HCT116 (cell line): ENCODE results near the gene VAV2. TPM values are rescaled to one million over a fixed set of nuclear protein-coding genes. Genes with fewer than 3 reads are reported as not detected.

Experiments used
- ATAC-seq: fragments of 200-7000 bp; cut with Tn5 transposase; 2 replicates; pipeline ENCODE4 v1.9.1; 2020; ENCODE audit warnings: mild to moderate bottlenecking, moderate library complexity
- BruUV-seq: library from RNA; stranded (reverse); fragments of 400-500 nt; replicated peaks from 2 replicates; lab custom pipeline; 2021; lab: Mats Ljungman, UMichigan
- CTCF ChIA-PET: fragments of 300-600 bp; sonication (Branson Sonifier 250); formaldehyde crosslinking; loops from one replicate; lab custom pipeline; 2021; ENCODE audit warnings: antibody characterized with exemption; lab: Charles Lee
- POLR2A ChIA-PET: fragments of 300-600, 350-600 bp; sonication (Branson Sonifier 250); formaldehyde crosslinking; loops from one replicate; lab custom pipeline; 2021; ENCODE audit warnings: antibody characterized with exemption; lab: Charles Lee
- RAD21 ChIA-PET, 2 experiments: fragments of 300-600 bp; sonication (Branson Sonifier 250); formaldehyde crosslinking; loops; one replicate each; lab custom pipeline; 2023; ENCODE audit warnings: low total read pairs in 2 of 2; ENCODE audit not compliant: uncharacterized antibody in 2 of 2, unreplicated experiment in 2 of 2, low non-redundant PET in 1 of 2; lab: Charles Lee
- DNase-seq: peaks from one replicate; pipeline ENCODE4 v3.0.0-alpha.2; 2010; ENCODE audit warnings: low read depth, low spot score
- H2AFZ ChIP-seq: fragments of 200-600 bp; shearing (Covaris generic), sonication (generic); 2 replicates; pipeline ENCODE4 v1.6.1; 2017; ENCODE audit warnings: low read depth, mixed run types, mixed read lengths, antibody characterized with exemption, low read length; ENCODE audit not compliant: poor library complexity, severe bottlenecking
- H3K27ac ChIP-seq: 2 replicates; pipeline ENCODE4 v1.5.1; 2012; ENCODE audit warnings: low read depth, low read length
- H3K27me3 ChIP-seq: fragments of 200-600 bp; sonication (generic); 2 replicates; pipeline ENCODE4 v1.6.1; 2016; ENCODE audit warnings: mixed run types, low read length, mixed read lengths; ENCODE audit not compliant: insufficient read depth
- H3K36me3 ChIP-seq, 2 experiments: fragments of 200-500 bp in 1 of 2; fragments of 200-600 bp in 1 of 2; sonication (Bioruptor generic) in 1 of 2; sonication (generic) in 1 of 2; 2 replicates each; pipeline versions ENCODE4 v1.5.1 to v1.6.1; 2014 to 2016; ENCODE audit warnings: low read length in 2 of 2, inconsistent platforms in 1 of 2, mixed read lengths in 1 of 2, mixed run types in 1 of 2; ENCODE audit not compliant: insufficient read depth in 2 of 2, control insufficient read depth in 1 of 2
- H3K4me1 ChIP-seq, 2 experiments: fragments of 200-600 bp in 1 of 2; sonication (generic) in 1 of 2; 2 replicates each; pipeline versions ENCODE4 v1.5.1 to v1.6.1; 2012 to 2017; ENCODE audit warnings: low read length in 2 of 2, inconsistent platforms in 1 of 2, mild to moderate bottlenecking in 1 of 2, mixed read lengths in 1 of 2, mixed run types in 1 of 2, moderate library complexity in 1 of 2; ENCODE audit not compliant: insufficient read depth in 2 of 2, control insufficient read depth in 1 of 2
- H3K4me2 ChIP-seq: fragments of 200-600 bp; sonication (generic); 2 replicates; pipeline ENCODE4 v1.6.1; 2017; ENCODE audit warnings: mixed run types, low read length, mixed read lengths
- H3K4me3 ChIP-seq, 2 experiments: fragments of 200-600 bp in 1 of 2; sonication (generic) in 1 of 2; replicated peaks in 1 of 2; 2 replicates each; pipeline ENCODE4 v1.5.1; 2011 to 2016; ENCODE audit warnings: low read length in 2 of 2, control low read depth in 1 of 2, low read depth in 1 of 2, mild to moderate bottlenecking in 1 of 2, mixed read lengths in 1 of 2, mixed run types in 1 of 2
- H3K79me2 ChIP-seq: fragments of 200-600 bp; sonication (generic); 2 replicates; pipeline ENCODE4 v1.6.1; 2017; ENCODE audit warnings: mild to moderate bottlenecking, mixed run types, low read length, moderate library complexity, mixed read lengths; ENCODE audit not compliant: insufficient read depth
- H3K9ac ChIP-seq: fragments of 200-600 bp; sonication (generic); 2 replicates; pipeline ENCODE4 v1.6.1; 2016; ENCODE audit warnings: low read length, mixed read lengths
- H3K9me2 ChIP-seq: fragments of 200-600 bp; sonication (generic), shearing (Covaris generic); 2 replicates; pipeline ENCODE4 v1.6.1; 2017; ENCODE audit warnings: mixed run types, mild to moderate bottlenecking, moderate library complexity; ENCODE audit not compliant: insufficient read depth
- H3K9me3 ChIP-seq, 2 experiments: fragments of 200-500 bp in 1 of 2; fragments of 200-600 bp in 1 of 2; sonication (Bioruptor generic) in 1 of 2; sonication (generic) in 1 of 2; 2 replicates each; pipeline ENCODE4 v1.6.1; 2014 to 2017; ENCODE audit warnings: low read length in 2 of 2, mixed read lengths in 2 of 2, inconsistent platforms in 1 of 2, low read depth in 1 of 2, mild to moderate bottlenecking in 1 of 2, mixed run types in 1 of 2, moderate library complexity in 1 of 2; ENCODE audit not compliant: control insufficient read depth in 1 of 2, insufficient read depth in 1 of 2
- H4K20me1 ChIP-seq: fragments of 200-600 bp; sonication (generic), shearing (Covaris generic); 2 replicates; pipeline ENCODE4 v1.6.1; 2017; ENCODE audit warnings: mixed run types, mild to moderate bottlenecking, moderate library complexity; ENCODE audit not compliant: insufficient read depth
- EZH2phosphoT487 ChIP-seq: fragments of 200-600 bp; IDR thresholded peaks from 2 replicates; pipeline ENCODE4 v1.6.1; 2018; ENCODE audit warnings: antibody characterized with exemption, borderline replicate concordance
- FOSL1 ChIP-seq: IDR thresholded peaks from 2 replicates; pipeline ENCODE4 v1.6.1; 2012; ENCODE audit warnings: low read depth
- SRF ChIP-seq: IDR thresholded peaks from 2 replicates; pipeline ENCODE4 v1.6.1; 2012; ENCODE audit warnings: low read depth
- YY1 ChIP-seq: IDR thresholded peaks from 2 replicates; pipeline ENCODE4 v1.6.1; 2011; ENCODE audit warnings: low read length, low read depth, moderate library complexity, mild to moderate bottlenecking; ENCODE audit not compliant: insufficient replicate concordance; ENCODE audit errors: extremely low read depth
- ZBTB33 ChIP-seq: IDR thresholded peaks from 2 replicates; pipeline ENCODE4 v1.6.1; 2011; ENCODE audit warnings: mild to moderate bottlenecking, low read length, moderate library complexity; ENCODE audit not compliant: insufficient replicate concordance; ENCODE audit errors: extremely low read depth
- intact Hi-C: fragments of 100-400 bp; cut with micrococcal nuclease; formaldehyde crosslinking; loops from 2 replicates; pipeline ENCODE4 v1.10.0; 2022
- total RNA-seq: library from RNA; stranded (reverse); gene quantifications from one replicate; pipeline ENCODE4 v1.2.1, GENCODE V29; 2021; ENCODE audit not compliant: unreplicated experiment
- TF ChIP-seq, protein P1 (sequence below): IDR thresholded peaks from 2 replicates; pipeline ENCODE4 v1.6.1; 2012

The VAV2 gene
- total RNA-seq, 1 experiment from 2014 or later: 33.2 TPM

GRCh38 chr9:133716564-133717112 lies 275.5 kb downstream of the VAV2 start:
- DNase-seq (no peak), ATAC-seq (no peak)
- no peaks in the 10 kb centered on the region for H3K9me2 ChIP-seq
- TF ChIP-seq EZH2phosphoT487: no peak
- no peak for TF ChIP-seq FOSL1
- TF ChIP-seq SRF: no peak
- TF ChIP-seq, protein P1, sequence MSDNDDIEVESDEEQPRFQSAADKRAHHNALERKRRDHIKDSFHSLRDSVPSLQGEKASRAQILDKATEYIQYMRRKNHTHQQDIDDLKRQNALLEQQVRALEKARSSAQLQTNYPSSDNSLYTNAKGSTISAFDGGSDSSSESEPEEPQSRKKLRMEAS: no peak
- no peak for TF ChIP-seq YY1
- no peak for TF ChIP-seq ZBTB33
- no peak overlapping the region for H2AFZ ChIP-seq
- intact Hi-C loops: no loop called here
- no peak overlapping the region for H3K4me3 ChIP-seq
- no peak overlapping the region for H3K4me2 ChIP-seq
- BruUV-seq: no TSS peak
- ChIA-PET RAD21 (no interaction called here), CTCF (no interaction called here), POLR2A (no interaction called here)
- H3K27me3 ChIP-seq: no peaks in the 10 kb centered on the region
- H3K4me1 ChIP-seq: no peaks in the 10 kb centered on the region
- no peak overlapping the region for H3K9ac ChIP-seq
- H3K9me3 ChIP-seq: no peaks in the 10 kb centered on the region
- H4K20me1 ChIP-seq: no peaks in the 10 kb centered on the region
- no peaks in the 10 kb centered on the region for H3K36me3 ChIP-seq
- no peaks in the 10 kb centered on the region for H3K79me2 ChIP-seq
- no peak overlapping the region; the same call in 1 of the 2 replicates for H3K27ac ChIP-seq
